Hepatocyte (in vitro differentiated cells): ENCODE results near the gene GATAD1.

ENCODE experiments used
- EZH2 ChIP-seq: fragments of 200-600 bp; sonication (generic); IDR thresholded peaks from 2 replicates; pipeline ENCODE4 v1.6.1; 2016; ENCODE audit warnings: antibody characterized with exemption, mild to moderate bottlenecking, borderline replicate concordance
- TF ChIP-seq, protein P1 (sequence below): fragments of 200-600 bp; sonication (generic); IDR thresholded peaks from 2 replicates; pipeline ENCODE4 v1.5.1; 2016; ENCODE audit warnings: antibody characterized with exemption, mild to moderate bottlenecking; ENCODE audit not compliant: poor library complexity

DNA sequence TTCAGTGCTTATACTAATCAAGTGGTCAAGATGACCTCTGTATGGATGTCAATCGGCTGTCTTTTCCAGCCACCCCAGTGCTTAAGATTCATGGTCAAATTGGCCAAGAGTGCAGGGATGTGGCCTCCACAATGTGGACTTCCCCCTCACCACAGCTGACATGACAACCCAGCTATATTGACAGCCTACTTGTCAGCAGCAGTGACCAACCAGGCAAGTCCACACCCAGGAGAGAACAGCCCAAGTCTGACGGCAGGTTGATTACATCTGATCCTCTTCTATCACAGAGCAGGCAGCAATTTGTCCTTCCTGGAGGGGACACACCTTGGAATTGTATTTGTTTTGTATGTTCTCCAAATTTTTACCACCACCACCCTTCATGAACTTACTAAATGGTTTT is 38.7 kb downstream of the GATAD1 start:
- TF ChIP-seq, protein P1, sequence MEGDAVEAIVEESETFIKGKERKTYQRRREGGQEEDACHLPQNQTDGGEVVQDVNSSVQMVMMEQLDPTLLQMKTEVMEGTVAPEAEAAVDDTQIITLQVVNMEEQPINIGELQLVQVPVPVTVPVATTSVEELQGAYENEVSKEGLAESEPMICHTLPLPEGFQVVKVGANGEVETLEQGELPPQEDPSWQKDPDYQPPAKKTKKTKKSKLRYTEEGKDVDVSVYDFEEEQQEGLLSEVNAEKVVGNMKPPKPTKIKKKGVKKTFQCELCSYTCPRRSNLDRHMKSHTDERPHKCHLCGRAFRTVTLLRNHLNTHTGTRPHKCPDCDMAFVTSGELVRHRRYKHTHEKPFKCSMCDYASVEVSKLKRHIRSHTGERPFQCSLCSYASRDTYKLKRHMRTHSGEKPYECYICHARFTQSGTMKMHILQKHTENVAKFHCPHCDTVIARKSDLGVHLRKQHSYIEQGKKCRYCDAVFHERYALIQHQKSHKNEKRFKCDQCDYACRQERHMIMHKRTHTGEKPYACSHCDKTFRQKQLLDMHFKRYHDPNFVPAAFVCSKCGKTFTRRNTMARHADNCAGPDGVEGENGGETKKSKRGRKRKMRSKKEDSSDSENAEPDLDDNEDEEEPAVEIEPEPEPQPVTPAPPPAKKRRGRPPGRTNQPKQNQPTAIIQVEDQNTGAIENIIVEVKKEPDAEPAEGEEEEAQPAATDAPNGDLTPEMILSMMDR: no peak
- TF ChIP-seq EZH2: no peak
